Measurements from ENCODE around the gene PPEF2. TPM values are rescaled to one million over a fixed set of nuclear protein-coding genes. Genes with fewer than 3 reads are reported as not detected.

The PPEF2 gene
- total and polyA plus RNA-seq, 10 of the 15 experiments (the other 5 are each of a cell fraction or from before 2014, with no cell fraction given), result not detected

- CTCF ChIA-PET, result no interaction called here
- TF ChIP-seq POLR2AphosphoS5 (IDR thresholded peaks at IDR 0.05; ENCODE audit: low read length) (no peak), GATAD2B (conservative IDR thresholded peaks at IDR 0.05; ENCODE audit: low read depth) (no peak), SPI1 (IDR thresholded peaks at IDR 0.05; ENCODE audit: borderline replicate concordance, insufficient read depth, low read depth, low read length) (no peak), SKIL (IDR thresholded peaks at IDR 0.05; ENCODE audit: low read depth, poor library complexity, severe bottlenecking) (no peak), HCFC1 (IDR thresholded peaks at IDR 0.05; ENCODE audit: low read length) (no peak), TBL1XR1 (IDR thresholded peaks at IDR 0.05; ENCODE audit: low read depth, low read length) (no peak), ATF3 (IDR thresholded peaks at IDR 0.05; ENCODE audit: borderline replicate concordance, extremely low read depth, low read depth, low read length) (no peak), RAD51 (IDR thresholded peaks at IDR 0.05) (no peak), ZBTB4 (CRISPR knock-in tag; IDR thresholded peaks at IDR 0.05) (no peak), SMC3 (IDR thresholded peaks at IDR 0.05; ENCODE audit: borderline replicate concordance, low read length) (no peak), KAT2A (conservative IDR thresholded peaks at IDR 0.05; ENCODE audit: control insufficient read depth, low read depth, low read length) (no peak), ZNF687 (IDR thresholded peaks at IDR 0.05) (no peak)
These were observed 19.7 kb upstream of the PPEF2 start for GRCh38 chr4:75921910-75922309.

More at GRCh38 chr4:75921910-75922309, 19.7 kb upstream of the PPEF2 start:
- RAD21 ChIA-PET (ENCODE audit: unreplicated experiment), result no interaction called here
- no peak overlapping the region for H3K9ac ChIP-seq (ENCODE audit: control insufficient read depth, insufficient read depth, low read length)
- POLR2A ChIA-PET, result no interaction called here
- H3K27ac ChIP-seq (ENCODE audit: control insufficient read depth, insufficient read depth), result no peak overlapping the region
- DNase-seq (ENCODE audit: low read depth, low spot score) (no peak), FAIRE-seq (no peak), ATAC-seq (no peak)
- H3K4me2 ChIP-seq (ENCODE audit: control insufficient read depth, insufficient read depth), result no peak overlapping the region
- H3K36me3 ChIP-seq (ENCODE audit: control insufficient read depth in 2 of 2, insufficient read depth in 2 of 2, low read length in 1 of 2), result no peaks in the 10 kb centered on the region
- H4K20me1 ChIP-seq (ENCODE audit: control insufficient read depth, insufficient read depth), result no peaks in the 10 kb centered on the region
- SMC1A ChIA-PET (ENCODE audit: uncharacterized antibody, unreplicated experiment), result no interaction called here
- no peaks in the 10 kb centered on the region for H3K27me3 ChIP-seq (replicated peaks in 1 of 2; ENCODE audit: control insufficient read depth in 2 of 2, insufficient read depth in 2 of 2, low read length in 1 of 2)
- H3K4me1 ChIP-seq (ENCODE audit: control insufficient read depth, insufficient read depth, low read length), result no peaks in the 10 kb centered on the region
- in situ Hi-C loops (cut with MboI) (no loop called here), intact Hi-C loops (cut with micrococcal nuclease; ENCODE audit: unreplicated experiment) (no loop called here)
- H3K9me3 ChIP-seq (replicated peaks; ENCODE audit: control insufficient read depth, insufficient read depth, low read length), result no peaks in the 10 kb centered on the region
- BruUV-seq (replicated peaks), result no TSS peak
- H2AFZ ChIP-seq (ENCODE audit: control insufficient read depth, low read depth, low read length), result no peak overlapping the region
- 95% methylated on average over 2 of the region's 2 CpGs for WGBS (ENCODE audit: insufficient coverage, insufficient replicate concordance, low lambda C conversion rate, missing lambda C conversion rate)
- H3K4me3 ChIP-seq, result no peak overlapping the region
- H3K79me2 ChIP-seq (ENCODE audit: control insufficient read depth, insufficient read depth, low read length), result no peaks in the 10 kb centered on the region

Measured in GM12878 (cell line).